ENCODE data around the gene ITGB1BP2.
"Not testable (repeated sequence)": the region's sequence is repeated elsewhere in the genome, so short reads cannot be mapped to it uniquely, and the experiment has no call there.

The ITGB1BP2 gene

DNA sequence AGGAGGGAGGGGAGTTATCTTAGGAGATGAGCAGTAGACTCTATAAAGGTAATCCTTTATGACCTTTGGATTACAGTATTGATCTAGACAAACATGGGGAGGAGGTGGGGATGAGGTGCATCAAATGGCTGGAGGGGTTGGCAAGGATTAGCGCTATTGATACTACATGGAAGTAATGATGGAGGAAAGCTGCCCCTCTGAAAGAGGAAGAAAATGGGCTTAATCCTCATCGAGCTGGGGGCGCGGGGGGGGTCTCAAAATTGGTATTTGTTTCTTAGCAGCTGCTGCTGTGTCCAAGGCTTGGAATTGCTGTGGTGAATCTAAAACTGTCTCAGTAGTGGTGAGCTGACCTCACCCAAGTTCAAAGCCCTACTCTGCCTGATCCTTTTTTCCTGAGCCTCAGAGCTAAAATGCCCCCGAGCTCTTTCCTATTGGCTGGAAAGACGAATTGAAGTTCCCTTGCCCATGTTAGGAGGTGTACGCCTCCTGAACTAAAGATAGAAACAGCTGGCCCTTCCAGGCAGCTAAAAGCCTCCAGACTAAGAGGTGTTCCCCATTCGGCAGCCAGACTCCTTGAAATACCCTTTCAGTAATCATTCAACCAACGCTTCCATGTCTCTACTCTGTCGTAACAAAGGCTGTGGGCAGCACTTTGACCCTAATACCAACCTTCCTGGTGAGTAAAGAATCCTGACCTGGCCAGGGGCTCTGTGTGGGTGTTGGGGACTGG, at the start of gene ITGB1BP2:
Gene ITGB1BP2 (plus strand): TSS at position 556 of the 730 bp plus-strand sequence. CDS start 57 bp downstream, at position 613.
- Histone ChIP-seq H3K27me3 (ENCODE audit: insufficient read depth, low read length) (no peaks in the 10 kb centered on the region), H3K9me3 (ENCODE audit: insufficient read depth, low read depth, low read length) (no peaks in the 10 kb centered on the region), H3K4me3 (ENCODE audit: low read length) (no peak within 1 kb of the TSS), H3K9ac (ENCODE audit: low read depth, low read length) (no peak within 1 kb of the TSS), H3K4me1 (ENCODE audit: insufficient read depth, low read length) (no peaks in the 10 kb centered on the region), H3K36me3 (ENCODE audit: insufficient read depth, low read depth, low read length) (peaks cover 80% of the 10 kb centered on the region), H3K27ac (ENCODE audit: low read length) (no peak within 1 kb of the TSS)

GRCh38 chrX:71252221-71252620, 49.3 kb upstream of the ITGB1BP2 start:
- Histone ChIP-seq H3K36me3 (ENCODE audit: insufficient read depth, low read depth, low read length) (peaks cover 39% of the 10 kb centered on the region), H3K9me3 (ENCODE audit: insufficient read depth, low read depth, low read length) (no peaks in the 10 kb centered on the region), H3K9ac (ENCODE audit: low read depth, low read length) (peak overlapping the region; percentile 76; the same call in 1 of the 2 replicates), H3K4me1 (ENCODE audit: insufficient read depth, low read length) (peaks cover 3% of the 10 kb centered on the region; the same call in 1 of the 2 replicates), H3K27me3 (ENCODE audit: insufficient read depth, low read length) (no peaks in the 10 kb centered on the region), H3K27ac (ENCODE audit: low read length) (peak overlapping the region; percentile 77), H3K4me3 (ENCODE audit: low read length) (peak overlapping the region; percentile 90)

- H3K27me3 ChIP-seq (ENCODE audit: insufficient read depth, low read length), result no peaks in the 10 kb centered on the region
- H3K9ac ChIP-seq (ENCODE audit: low read depth, low read length), result peak overlapping the region; percentile 90; the same call in 1 of the 2 replicates
- H3K27ac ChIP-seq (ENCODE audit: low read length), result peak overlapping the region; percentile 56
- H3K4me1 ChIP-seq (ENCODE audit: insufficient read depth, low read length), result peaks cover 3% of the 10 kb centered on the region; the same call in 1 of the 2 replicates
- H3K9me3 ChIP-seq (ENCODE audit: insufficient read depth, low read depth, low read length), result no peaks in the 10 kb centered on the region
- H3K4me3 ChIP-seq (ENCODE audit: low read length), result peak overlapping the region; percentile 90
- H3K36me3 ChIP-seq (ENCODE audit: insufficient read depth, low read depth, low read length), result peaks cover 26% of the 10 kb centered on the region
Measured at GRCh38 chrX:71253253-71254091, 48.1 kb upstream of the ITGB1BP2 start.

DNA sequence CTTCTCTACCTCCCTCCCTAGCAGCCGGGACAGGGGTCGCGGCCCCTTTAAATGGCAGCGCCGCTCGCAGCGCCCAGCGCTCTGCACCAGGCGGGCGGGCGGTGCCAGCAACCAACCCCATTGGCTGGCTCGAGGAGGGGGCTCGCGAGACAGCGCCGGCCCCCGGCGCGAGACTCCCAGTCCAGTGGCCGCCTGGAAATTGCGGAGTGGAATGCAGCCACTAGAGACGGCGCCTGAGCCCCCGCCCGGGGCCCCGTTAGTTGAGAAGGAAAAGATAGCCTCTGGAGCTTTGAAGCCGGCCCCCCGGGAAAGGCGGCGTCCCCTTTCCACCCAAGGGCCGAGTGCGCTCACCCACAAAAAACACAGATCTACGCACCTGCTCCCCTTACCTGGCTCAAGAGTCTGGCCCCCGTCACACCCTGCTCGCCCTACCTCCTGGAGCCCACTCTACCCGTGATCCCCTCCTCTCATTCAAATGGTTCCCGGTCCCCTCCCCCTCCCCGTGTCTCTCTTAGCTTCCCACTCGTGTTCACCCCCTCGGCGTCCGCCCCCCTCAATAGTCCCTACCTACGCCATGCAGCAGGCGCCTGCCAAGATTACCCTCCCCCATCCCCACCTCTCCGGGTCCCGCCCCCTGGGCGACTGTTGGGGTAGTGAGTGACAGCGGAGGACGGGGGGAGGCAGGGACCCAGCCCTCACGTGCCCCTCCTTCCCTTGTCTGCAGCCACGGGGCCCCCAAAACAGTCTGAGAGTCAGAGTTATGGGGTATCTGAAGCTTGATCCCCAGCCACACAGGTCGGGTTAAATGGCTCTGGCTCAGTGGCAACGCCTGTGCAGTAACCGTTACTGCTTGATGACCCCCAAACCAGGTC, 47.2 kb upstream of the ITGB1BP2 start, which contains the start of gene ZMYM3:
Gene ZMYM3 (minus strand): TSS at position 49 of the 872 bp plus-strand sequence. CDS start 885 bp downstream, outside the sequence.
- peaks cover 18% of the 10 kb centered on the region for H3K36me3 ChIP-seq (ENCODE audit: insufficient read depth, low read depth, low read length)
- H3K4me3 ChIP-seq (ENCODE audit: low read length), result peak within 1 kb of the TSS; percentile 90
- H3K27me3 ChIP-seq (ENCODE audit: insufficient read depth, low read length), result no peaks in the 10 kb centered on the region
- peaks cover 3% of the 10 kb centered on the region; the same call in 1 of the 2 replicates for H3K4me1 ChIP-seq (ENCODE audit: insufficient read depth, low read length)
- no peaks in the 10 kb centered on the region for H3K9me3 ChIP-seq (ENCODE audit: insufficient read depth, low read depth, low read length)
- peak within 1 kb of the TSS; percentile 90; the same call in 1 of the 2 replicates for H3K9ac ChIP-seq (ENCODE audit: low read depth, low read length)
- peak within 1 kb of the TSS; percentile 56 for H3K27ac ChIP-seq (ENCODE audit: low read length)

DNA sequence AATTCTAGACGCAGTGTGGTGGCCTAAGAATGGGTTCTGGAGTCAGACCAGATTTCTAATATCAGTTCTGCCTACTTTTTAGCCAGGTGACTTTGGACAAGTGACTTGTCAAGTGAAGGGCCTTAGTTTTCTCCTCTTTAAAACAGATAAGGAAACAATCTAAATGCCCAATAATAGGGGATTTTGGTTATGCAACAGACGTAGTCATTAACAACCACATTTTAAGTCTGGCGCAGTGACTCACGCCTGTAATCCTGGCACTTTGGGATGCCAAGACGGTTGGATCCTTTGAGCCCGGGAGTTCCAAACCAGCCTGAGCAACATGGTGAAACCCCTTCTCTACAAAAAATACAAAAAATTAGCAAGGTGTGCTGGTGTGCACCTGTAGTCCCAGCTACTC, 45.5 kb upstream of the ITGB1BP2 start:
- H3K4me3 ChIP-seq (ENCODE audit: low read length), result no peak overlapping the region
- no peaks in the 10 kb centered on the region for H3K27me3 ChIP-seq (ENCODE audit: insufficient read depth, low read length)
- H3K9me3 ChIP-seq (ENCODE audit: insufficient read depth, low read depth, low read length), result no peaks in the 10 kb centered on the region
- no peak overlapping the region for H3K27ac ChIP-seq (ENCODE audit: low read length)
- H3K9ac ChIP-seq (ENCODE audit: low read depth, low read length), result peak overlapping the region; percentile 90; the same call in 1 of the 2 replicates
- peaks cover 1% of the 10 kb centered on the region; the same call in 1 of the 2 replicates for H3K36me3 ChIP-seq (ENCODE audit: insufficient read depth, low read depth, low read length)
- H3K4me1 ChIP-seq (ENCODE audit: insufficient read depth, low read length), result peaks cover 3% of the 10 kb centered on the region; the same call in 1 of the 2 replicates

GRCh38 chrX:71256856-71257255, 44.7 kb upstream of the ITGB1BP2 start:
- Histone ChIP-seq H3K9ac (ENCODE audit: low read depth, low read length) (no peak overlapping the region), H3K27me3 (ENCODE audit: insufficient read depth, low read length) (no peaks in the 10 kb centered on the region), H3K4me3 (ENCODE audit: low read length) (no peak overlapping the region), H3K4me1 (ENCODE audit: insufficient read depth, low read length) (peaks cover 3% of the 10 kb centered on the region; the same call in 1 of the 2 replicates), H3K9me3 (ENCODE audit: insufficient read depth, low read depth, low read length) (no peaks in the 10 kb centered on the region), H3K27ac (ENCODE audit: low read length) (no peak overlapping the region), H3K36me3 (ENCODE audit: insufficient read depth, low read depth, low read length) (no peaks in the 10 kb centered on the region)

GRCh38 chrX:71268624-71269023, 32.9 kb upstream of the ITGB1BP2 start:
- not testable (repeated sequence) for H3K27me3 ChIP-seq (ENCODE audit: insufficient read depth, low read length); H3K27ac ChIP-seq (ENCODE audit: low read length); H3K9ac ChIP-seq (ENCODE audit: low read depth, low read length); H3K9me3 ChIP-seq (ENCODE audit: insufficient read depth, low read depth, low read length); H3K36me3 ChIP-seq (ENCODE audit: insufficient read depth, low read depth, low read length); H3K4me1 ChIP-seq (ENCODE audit: insufficient read depth, low read length); H3K4me3 ChIP-seq (ENCODE audit: low read length)

- H3K9me3 ChIP-seq (ENCODE audit: insufficient read depth, low read depth, low read length), result no peaks in the 10 kb centered on the region
- no peak overlapping the region for H3K27ac ChIP-seq (ENCODE audit: low read length)
- no peaks in the 10 kb centered on the region for H3K4me1 ChIP-seq (ENCODE audit: insufficient read depth, low read length)
- no peaks in the 10 kb centered on the region for H3K27me3 ChIP-seq (ENCODE audit: insufficient read depth, low read length)
- no peaks in the 10 kb centered on the region for H3K36me3 ChIP-seq (ENCODE audit: insufficient read depth, low read depth, low read length)
- no peak overlapping the region for H3K4me3 ChIP-seq (ENCODE audit: low read length)
- H3K9ac ChIP-seq (ENCODE audit: low read depth, low read length), result no peak overlapping the region
Measured at GRCh38 chrX:71269801-71270395, 31.7 kb upstream of the ITGB1BP2 start.

GRCh38 chrX:71272313-71272712, 29.2 kb upstream of the ITGB1BP2 start:
- H3K4me3 ChIP-seq (ENCODE audit: low read length); H3K4me1 ChIP-seq (ENCODE audit: insufficient read depth, low read length); H3K36me3 ChIP-seq (ENCODE audit: insufficient read depth, low read depth, low read length); H3K9ac ChIP-seq (ENCODE audit: low read depth, low read length); H3K27ac ChIP-seq (ENCODE audit: low read length); H3K9me3 ChIP-seq (ENCODE audit: insufficient read depth, low read depth, low read length); H3K27me3 ChIP-seq (ENCODE audit: insufficient read depth, low read length): not testable (repeated sequence)

GRCh38 chrX:71281300-71281699, 20.2 kb upstream of the ITGB1BP2 start:
- not testable (repeated sequence) for H3K9ac ChIP-seq (ENCODE audit: low read depth, low read length); H3K4me3 ChIP-seq (ENCODE audit: low read length); H3K27ac ChIP-seq (ENCODE audit: low read length); H3K27me3 ChIP-seq (ENCODE audit: insufficient read depth, low read length); H3K9me3 ChIP-seq (ENCODE audit: insufficient read depth, low read depth, low read length); H3K4me1 ChIP-seq (ENCODE audit: insufficient read depth, low read length)
- H3K36me3 ChIP-seq (ENCODE audit: insufficient read depth, low read depth, low read length), result peaks cover 22% of the 10 kb centered on the region; the same call in 1 of the 2 replicates

All from iPS-20b (cell line).